Psoas muscle (tissue), 8 donors: ENCODE results near the gene CTCF. TPM values are rescaled to one million over a fixed set of nuclear protein-coding genes. Genes with fewer than 3 reads are reported as not detected.

Source experiments
- ATAC-seq, 4 donors: fragments of 200-7000 bp; cut with Tn5 transposase; one replicate each; pipeline ENCODE4 v1.9.1; 2020; ENCODE audit warnings: moderate library complexity in 3 of 4, mild to moderate bottlenecking in 2 of 4
- DNase-seq, 2 donors: peaks; one replicate each; pipeline ENCODE4 v3.0.0-alpha.2; 2020
- H3K27ac ChIP-seq: fragments of 200-600 bp; one replicate; pipeline ENCODE4 v1.8.0; 2022
- H3K27me3 ChIP-seq, 3 donors: fragments of 200-600 bp in 1 of 3; one replicate each; pipeline versions ENCODE4 v1.6.1 to v1.8.0; 2013 to 2022; ENCODE audit warnings: low read length in 2 of 3, mild to moderate bottlenecking in 2 of 3, moderate library complexity in 1 of 3; ENCODE audit not compliant: insufficient read depth in 3 of 3
- H3K36me3 ChIP-seq, 2 donors: fragments of 200-600 bp in 1 of 2; one replicate each; pipeline versions ENCODE4 v1.6.1 to v1.8.0; 2013 to 2022; ENCODE audit warnings: low read depth in 1 of 2, mild to moderate bottlenecking in 1 of 2, moderate library complexity in 1 of 2; ENCODE audit not compliant: insufficient read depth in 1 of 2
- H3K4me1 ChIP-seq: fragments of 200-600 bp; one replicate; pipeline ENCODE4 v1.8.0; 2022
- H3K4me3 ChIP-seq: fragments of 200-600 bp; one replicate; pipeline ENCODE4 v1.8.0; 2022; ENCODE audit warnings: mild to moderate bottlenecking
- H3K9me3 ChIP-seq: fragments of 200-600 bp; one replicate; pipeline ENCODE4 v1.8.0; 2022
- WGBS, 3 donors: extraction: QIAGEN DNeasy Blood & Tissue Kit; methylation state at CpG; one replicate each; pipeline versions ENCODE4 v1.1.6 to v1.1.7; 2013; 5-methylcytosine and 5-hydroxymethylcytosine counted together
- intact Hi-C, 2 donors: fragments of 100-400 bp; cut with DNase I; formaldehyde crosslinking; loops; one replicate each; pipeline versions ENCODE4 v1.11.0 to v1.14.2; 2022
- polyA plus RNA-seq, 3 donors: library from polyadenylated mRNA; stranded (reverse); fragments of 200-250 nt; gene quantifications; one replicate each; pipeline ENCODE4 v1.2.3, GENCODE V29; 2013
- total RNA-seq, 4 donors: library from RNA; stranded (reverse); fragmentation: NEBNext Ultra II Directional in 2 of 4; extraction: Animal tissue kit (Norgen Biotek cat#: 25700) in 2 of 4; gene quantifications; one replicate each; pipeline versions ENCODE4 v1.2.1 to v1.2.4, GENCODE V29; 2021 to 2023
- TF ChIP-seq, protein P1 (sequence below): fragments of 200-600 bp; IDR thresholded peaks from one replicate; pipeline ENCODE4 v1.8.0; 2022; ENCODE audit warnings: antibody characterized with exemption
- donor health status: healthy with polysubstance abuse.
- donor health status: DM: no; HTN: no; CAD: no; lungs with moderate emphysema.
- donor health status: Bipolar disorder and iron deficiency.
- donor health status: healthy.
- donor health status: DM: yes; HTN: yes; CAD: no.
- donor health status: DM: no; HTN: no; CAD: no.
- donor health status: DM: no; HTN: no; CAD: no.
- donor health status: DM: yes; HTN: yes; CAD: no.

The CTCF gene
- total and polyA plus RNA-seq, 7 donors: 17.7 to 44.7 (median 25.8) TPM

DNA sequence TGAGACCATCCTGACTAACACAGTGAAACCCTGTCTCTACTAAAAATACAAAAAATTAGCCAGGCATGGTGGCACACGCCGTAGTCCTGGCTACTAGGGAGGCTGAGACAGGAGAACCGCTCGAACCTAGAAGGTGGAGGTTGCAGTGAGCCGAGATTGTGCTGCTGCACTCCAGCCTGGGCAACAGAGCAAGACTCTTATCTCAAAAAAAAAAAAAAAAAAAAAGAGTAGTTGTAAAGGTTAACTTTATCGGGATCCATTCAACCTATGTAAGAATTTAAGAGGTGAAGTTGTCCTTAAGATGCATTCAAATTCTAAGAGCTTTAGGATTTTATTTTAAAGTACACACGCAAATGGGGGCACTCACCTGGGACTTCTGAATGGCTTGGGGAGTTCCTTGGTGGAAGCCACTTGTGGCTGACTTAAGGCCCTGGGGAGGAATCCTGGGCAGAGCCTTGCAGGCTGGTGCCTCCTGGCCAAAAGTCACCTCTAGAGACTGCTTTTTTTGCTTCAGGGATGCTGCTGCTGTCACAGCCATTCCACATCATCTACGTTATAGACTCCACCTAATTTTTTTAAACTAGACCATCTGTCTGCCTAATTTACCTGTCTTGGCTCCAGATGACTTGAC is 3.3 kb downstream of the CTCF start:
- WGBS, 3 donors: 90 to 93% (median 90%) methylated on average over 8 of the region's 8 CpGs
- H3K4me1 ChIP-seq: peaks cover 30% of the 10 kb centered on the region

DNA sequence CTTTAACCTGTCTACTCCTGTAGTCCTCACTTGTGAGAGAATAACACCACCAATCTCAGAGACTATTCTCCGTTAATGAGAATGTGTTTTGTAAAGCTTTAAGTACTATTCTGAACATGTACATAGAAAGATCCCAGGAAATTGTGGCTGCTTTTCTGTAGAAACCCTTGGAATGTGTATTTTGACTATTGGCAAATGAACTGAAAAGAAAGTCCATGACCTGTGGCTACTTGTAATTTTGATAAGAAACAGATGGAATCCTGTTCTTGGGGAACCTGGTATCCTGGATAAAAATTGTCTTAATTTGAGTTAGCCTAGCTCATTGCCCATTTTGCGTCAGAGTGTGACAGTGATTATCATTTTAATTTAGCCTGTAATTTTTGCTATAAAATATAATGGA is 9.1 kb downstream of the CTCF start:
- intact Hi-C loops: no loop called here
- TF ChIP-seq, protein P1, sequence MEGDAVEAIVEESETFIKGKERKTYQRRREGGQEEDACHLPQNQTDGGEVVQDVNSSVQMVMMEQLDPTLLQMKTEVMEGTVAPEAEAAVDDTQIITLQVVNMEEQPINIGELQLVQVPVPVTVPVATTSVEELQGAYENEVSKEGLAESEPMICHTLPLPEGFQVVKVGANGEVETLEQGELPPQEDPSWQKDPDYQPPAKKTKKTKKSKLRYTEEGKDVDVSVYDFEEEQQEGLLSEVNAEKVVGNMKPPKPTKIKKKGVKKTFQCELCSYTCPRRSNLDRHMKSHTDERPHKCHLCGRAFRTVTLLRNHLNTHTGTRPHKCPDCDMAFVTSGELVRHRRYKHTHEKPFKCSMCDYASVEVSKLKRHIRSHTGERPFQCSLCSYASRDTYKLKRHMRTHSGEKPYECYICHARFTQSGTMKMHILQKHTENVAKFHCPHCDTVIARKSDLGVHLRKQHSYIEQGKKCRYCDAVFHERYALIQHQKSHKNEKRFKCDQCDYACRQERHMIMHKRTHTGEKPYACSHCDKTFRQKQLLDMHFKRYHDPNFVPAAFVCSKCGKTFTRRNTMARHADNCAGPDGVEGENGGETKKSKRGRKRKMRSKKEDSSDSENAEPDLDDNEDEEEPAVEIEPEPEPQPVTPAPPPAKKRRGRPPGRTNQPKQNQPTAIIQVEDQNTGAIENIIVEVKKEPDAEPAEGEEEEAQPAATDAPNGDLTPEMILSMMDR: no peak
- Histone ChIP-seq H3K4me1 (no peaks in the 10 kb centered on the region), H3K36me3 (peaks cover 4 to 36% of the 10 kb centered on the region in 2 donors), H3K4me3 (no peak overlapping the region), H3K27me3 (no peaks in the 10 kb centered on the region), H3K9me3 (no peaks in the 10 kb centered on the region), H3K27ac (no peak overlapping the region)
- no peak for ATAC-seq
- DNase-seq: no peak
- WGBS, 3 donors: 92 to 94% (median 93%) methylated on average over 2 of the region's 2 CpGs

More for the DNA sequence above, 3.3 kb downstream of the CTCF start:
- H3K9me3 ChIP-seq: no peaks in the 10 kb centered on the region
- intact Hi-C loops: loop anchor here in 1 of 2 donors (5.0 kb wide), 1 partner anchor 92 kb away; no protein-coding TSS in a partner anchor
- no peaks in the 10 kb centered on the region for H3K36me3 ChIP-seq
- peak overlapping the region; percentile 1 for H3K27ac ChIP-seq
- no peaks in the 10 kb centered on the region for H3K27me3 ChIP-seq
- DNase-seq: no peak
- TF ChIP-seq, protein P1: no peak
- ATAC-seq: no peak
- H3K4me3 ChIP-seq: no peak overlapping the region

DNA sequence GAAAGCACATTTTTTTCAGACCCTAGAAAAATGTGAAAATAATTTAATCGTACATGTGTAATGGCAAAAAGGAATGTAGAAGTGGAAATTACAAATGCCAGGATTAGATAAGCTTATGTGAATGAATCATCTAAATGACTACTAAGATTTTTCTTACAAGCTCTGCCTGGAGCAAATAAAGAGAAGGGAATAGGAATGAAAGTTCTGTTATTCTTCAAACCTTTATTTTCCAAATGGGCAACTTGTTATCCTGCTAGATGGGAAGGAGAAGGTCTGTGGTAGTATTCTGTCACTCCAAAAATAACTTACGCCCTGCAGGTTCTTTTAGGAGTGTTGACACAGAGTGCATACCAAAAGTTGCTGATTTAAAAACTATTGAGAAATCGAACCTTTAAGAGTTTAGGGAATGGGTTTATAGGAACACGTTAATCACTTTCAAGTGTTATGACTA is 9.7 kb downstream of the CTCF start:
- H3K27me3 ChIP-seq: no peaks in the 10 kb centered on the region
- ATAC-seq (no peak), DNase-seq (no peak)
- TF ChIP-seq, protein P1: no peak
- H3K9me3 ChIP-seq: no peaks in the 10 kb centered on the region
- no peaks in the 10 kb centered on the region for H3K4me1 ChIP-seq
- intact Hi-C loops: no loop called here
- H3K36me3 ChIP-seq: peaks cover 4 to 36% of the 10 kb centered on the region in 2 donors
- no peak overlapping the region for H3K27ac ChIP-seq
- 70 to 87% (median 85%) methylated on average over 4 of the region's 4 CpGs for WGBS, 3 donors
- H3K4me3 ChIP-seq: no peak overlapping the region

DNA sequence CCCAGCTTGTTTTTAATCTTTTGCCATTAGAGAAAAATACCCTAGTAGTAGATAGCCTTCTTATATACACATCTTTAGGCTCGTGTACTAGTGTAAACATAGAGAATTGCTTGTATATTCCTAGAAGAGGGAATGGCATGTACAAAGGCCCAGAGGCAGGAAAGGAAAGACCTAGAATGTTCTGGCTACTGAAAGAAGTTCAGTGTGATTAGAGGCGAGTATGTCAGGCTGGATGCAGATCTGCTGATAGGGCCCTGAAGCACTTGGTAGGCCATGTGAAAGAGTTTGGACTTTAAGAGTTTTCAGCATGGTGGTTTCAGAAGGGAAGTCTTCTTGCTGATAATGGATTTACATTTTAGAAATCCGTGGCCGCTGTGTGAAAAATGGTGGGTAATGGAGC is 17.4 kb downstream of the CTCF start:
- TF ChIP-seq, protein P1: no peak
- no peak overlapping the region for H3K4me3 ChIP-seq
- H3K36me3 ChIP-seq: peaks cover 0 to 16% of the 10 kb centered on the region in 2 donors
- DNase-seq: no peak
- no peak overlapping the region for H3K27ac ChIP-seq
- H3K4me1 ChIP-seq: no peaks in the 10 kb centered on the region
- 86 to 92% (median 88%) methylated on average over 4 of the region's 4 CpGs for WGBS, 3 donors
- H3K27me3 ChIP-seq: no peaks in the 10 kb centered on the region
- no peaks in the 10 kb centered on the region for H3K9me3 ChIP-seq
- ATAC-seq: no peak
- intact Hi-C loops: no loop called here

DNA sequence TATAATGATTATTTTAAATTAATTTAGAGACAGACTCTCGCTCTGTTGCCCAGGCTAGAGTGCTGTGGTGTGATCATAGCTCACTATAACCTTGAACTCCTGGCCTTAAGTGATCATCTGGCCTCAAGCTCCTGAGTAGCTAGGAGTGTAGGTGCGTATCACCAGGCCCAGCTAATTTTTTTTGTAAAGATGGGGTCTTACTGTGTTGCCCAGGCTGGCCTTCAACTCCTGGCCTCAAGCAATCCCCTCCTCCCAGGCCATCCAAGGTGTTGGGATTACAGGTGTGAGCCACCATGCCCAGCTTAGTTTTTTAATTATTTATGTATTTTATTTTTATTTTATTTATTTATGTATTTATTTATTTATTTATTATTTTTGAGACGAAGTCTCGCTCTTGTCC is 17.9 kb downstream of the CTCF start:
- intact Hi-C loops: no loop called here
- peaks cover 0 to 11% of the 10 kb centered on the region in 2 donors for H3K36me3 ChIP-seq
- H3K9me3 ChIP-seq: no peaks in the 10 kb centered on the region
- no peaks in the 10 kb centered on the region for H3K27me3 ChIP-seq
- no peaks in the 10 kb centered on the region for H3K4me1 ChIP-seq
- no peak overlapping the region for H3K27ac ChIP-seq
- ATAC-seq (no peak), DNase-seq (no peak)
- 97 to 98% (median 98%) methylated on average over 4 of the region's 4 CpGs for WGBS, 3 donors
- H3K4me3 ChIP-seq: no peak overlapping the region
- TF ChIP-seq, protein P1: no peak
